GM19467 (cell line): ENCODE results near the gene DNAI1.

Source experiments
- ATAC-seq: cut with Tn5 transposase; IDR thresholded peaks from one replicate; pipeline ENCODE4 v1.9.1; 2021; ENCODE audit warnings: mild to moderate bottlenecking, moderate library complexity; ENCODE audit not compliant: unreplicated experiment

DNAI1 gene

DNA sequence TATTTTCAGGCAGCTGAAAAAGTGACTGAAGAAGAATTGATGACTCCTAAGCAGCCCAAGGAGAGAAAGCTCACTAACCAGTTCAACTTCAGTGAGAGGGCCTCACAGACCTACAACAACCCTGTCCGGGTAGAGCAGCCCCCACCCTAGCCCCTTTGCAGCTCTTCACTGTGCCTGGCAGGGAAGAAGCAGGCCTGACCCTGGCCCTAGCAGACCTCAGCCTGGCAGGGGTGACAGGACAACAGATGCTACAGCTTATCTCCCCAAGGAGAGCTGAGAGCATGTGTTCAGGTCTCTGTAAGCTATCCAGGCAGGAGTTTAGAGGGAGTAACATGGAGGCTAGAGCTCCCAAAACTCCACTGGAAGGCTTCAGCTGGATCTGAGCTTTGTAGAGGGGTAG is 31.8 kb downstream of the DNAI1 start:
- no peak for ATAC-seq

DNA sequence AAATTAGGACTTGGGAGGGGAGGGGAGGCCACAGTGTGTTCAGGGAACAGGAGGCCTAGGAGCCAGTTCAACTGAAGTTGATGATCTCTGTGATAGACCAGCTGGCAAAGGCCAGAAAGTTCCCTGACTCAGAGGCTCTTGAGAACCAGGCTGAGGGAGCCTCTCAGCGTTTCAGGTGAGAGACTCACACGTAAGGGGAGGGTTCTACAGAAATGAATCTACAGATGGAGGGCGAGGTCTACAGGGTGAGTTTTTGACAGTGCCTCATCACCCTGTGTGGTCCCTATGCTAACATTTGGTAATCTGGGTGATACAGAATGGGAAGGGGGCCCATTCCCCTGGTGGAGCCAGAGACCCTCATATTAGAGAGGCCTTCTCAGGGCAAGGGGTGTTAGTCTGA is 32.2 kb downstream of the DNAI1 start:
- no peak for ATAC-seq

DNA sequence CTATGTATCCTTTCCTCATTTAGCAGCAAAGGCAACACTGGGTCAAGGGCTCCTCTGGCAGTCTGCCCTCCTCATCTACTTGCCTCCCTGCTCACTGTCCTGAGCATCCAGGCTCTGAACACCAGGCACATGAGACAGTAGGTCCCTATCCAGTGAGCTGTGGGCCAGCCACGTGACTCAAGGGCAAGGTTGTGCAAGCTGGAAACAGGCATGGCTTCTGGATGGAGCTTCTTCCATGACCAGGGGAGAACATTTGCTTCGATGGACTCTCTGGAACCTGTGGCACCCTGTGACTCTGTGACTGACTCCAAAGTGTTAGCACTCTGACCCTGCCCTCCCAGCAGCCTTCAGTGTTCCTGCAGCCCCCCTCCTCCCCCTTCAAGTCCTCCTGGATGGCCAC is 33.0 kb downstream of the DNAI1 start:
- no peak for ATAC-seq

DNA sequence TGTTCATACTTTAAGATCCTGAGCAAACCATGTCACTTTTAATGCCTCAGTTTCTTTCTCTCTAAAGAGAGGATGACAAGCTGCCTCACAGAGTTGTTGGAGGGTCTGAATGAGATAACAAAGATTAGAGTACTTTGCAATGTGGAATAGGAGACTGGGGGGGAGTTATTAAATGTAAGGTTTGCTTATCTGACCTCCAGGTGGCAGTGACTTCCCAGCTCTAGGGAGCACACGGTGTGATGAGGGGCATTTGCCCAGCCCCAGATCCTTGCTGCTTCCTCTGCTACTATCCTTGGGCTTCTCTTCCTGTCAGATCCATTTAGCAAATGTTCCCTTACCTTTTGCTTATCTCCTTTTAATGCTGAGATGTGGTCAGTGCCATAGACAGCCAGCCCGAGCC is 33.4 kb downstream of the DNAI1 start:
- ATAC-seq, result no peak

DNA sequence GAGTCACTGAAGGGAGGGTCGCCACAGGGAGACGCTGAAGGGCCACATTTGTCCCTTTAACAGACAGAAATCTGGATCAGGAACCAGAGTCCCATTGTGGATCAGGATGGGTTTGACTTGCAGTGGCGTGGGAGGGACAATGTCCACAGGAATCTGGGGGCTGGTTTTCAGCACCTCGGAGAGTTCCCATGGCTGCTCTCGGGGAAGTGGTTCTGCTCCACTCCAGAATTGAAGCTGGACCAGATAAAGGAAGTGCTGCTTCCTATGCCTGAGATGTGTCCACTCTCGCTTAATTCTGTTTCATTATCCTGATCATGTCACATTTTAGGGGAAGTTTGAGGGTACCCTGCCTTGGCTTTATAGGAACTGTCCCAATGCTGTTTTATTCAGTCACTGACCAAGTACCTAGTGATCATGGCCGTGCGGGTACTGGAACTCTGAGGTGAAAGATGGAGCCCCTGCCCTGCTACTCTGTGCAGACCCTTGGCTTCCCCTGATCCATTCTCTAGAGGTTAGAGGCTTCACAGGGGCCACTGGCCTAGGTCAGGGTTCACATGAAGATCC is 35.4 kb downstream of the DNAI1 start:
- no peak for ATAC-seq

DNA sequence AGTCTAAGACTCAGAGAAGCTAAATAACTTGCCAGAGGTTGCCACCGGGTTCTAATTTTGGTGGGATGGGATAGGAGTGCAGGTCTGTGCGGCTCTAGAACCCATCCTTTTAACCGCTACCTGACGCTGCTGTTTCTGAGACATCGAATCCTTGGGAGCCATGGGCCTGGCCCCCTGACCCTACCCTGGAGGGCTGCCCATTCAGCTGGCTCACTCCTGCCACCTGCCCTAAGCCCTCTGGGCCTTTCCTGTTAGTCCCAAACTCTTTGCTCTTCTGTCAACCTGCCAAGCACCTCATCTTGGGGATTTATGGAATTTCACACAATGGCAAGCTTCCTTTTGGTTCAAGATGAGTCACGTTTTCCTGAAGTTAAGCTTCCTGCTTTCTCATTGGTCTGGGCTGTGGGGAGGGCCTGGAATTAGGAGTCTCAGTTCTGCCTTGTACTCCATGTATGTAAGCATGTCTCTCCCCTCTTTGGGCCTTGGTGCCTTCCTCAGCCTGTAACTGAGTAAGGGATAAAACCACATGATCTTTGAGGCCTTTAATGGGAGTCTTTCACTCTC is 37.6 kb downstream of the DNAI1 start:
- no peak for ATAC-seq

DNA sequence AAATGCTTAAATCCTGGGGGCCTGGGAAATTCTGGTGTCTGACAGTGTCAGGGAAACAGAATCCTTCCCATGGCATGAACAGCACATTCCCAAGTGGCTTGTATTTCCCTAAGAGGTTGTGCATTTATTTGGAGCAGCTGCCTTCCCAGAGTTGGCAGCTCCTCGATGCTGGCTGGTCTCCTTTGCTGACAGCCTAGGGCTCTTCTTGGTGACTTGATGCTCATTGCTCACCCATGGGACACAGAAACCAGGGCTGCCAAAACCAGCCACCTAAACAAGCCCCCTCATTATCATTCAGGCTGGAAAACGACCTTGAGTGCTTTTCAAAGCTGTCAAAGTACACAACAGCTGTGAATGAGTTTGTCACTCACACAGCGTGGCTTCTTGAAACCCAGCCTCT is 39.9 kb downstream of the DNAI1 start:
- no peak for ATAC-seq

DNA sequence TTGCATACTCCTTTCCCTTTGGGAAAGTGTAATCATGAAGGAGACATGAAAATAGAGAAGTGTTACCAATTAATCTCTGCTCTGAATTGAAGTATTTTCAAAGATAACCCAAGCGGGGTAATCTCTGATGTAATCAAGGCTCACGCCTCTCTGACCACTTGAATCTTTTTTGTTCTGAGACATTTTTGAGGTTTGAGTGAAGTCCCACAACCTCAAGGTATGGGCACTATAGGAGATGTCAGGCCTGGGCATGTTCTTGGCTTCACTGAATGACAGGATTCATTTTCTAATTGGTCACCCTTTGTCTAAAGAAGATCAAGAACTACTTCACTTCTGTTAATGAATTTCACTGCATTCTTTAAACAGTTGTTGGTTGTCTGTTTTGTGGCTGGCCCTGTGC is 40.5 kb downstream of the DNAI1 start:
- ATAC-seq, result no peak

DNA sequence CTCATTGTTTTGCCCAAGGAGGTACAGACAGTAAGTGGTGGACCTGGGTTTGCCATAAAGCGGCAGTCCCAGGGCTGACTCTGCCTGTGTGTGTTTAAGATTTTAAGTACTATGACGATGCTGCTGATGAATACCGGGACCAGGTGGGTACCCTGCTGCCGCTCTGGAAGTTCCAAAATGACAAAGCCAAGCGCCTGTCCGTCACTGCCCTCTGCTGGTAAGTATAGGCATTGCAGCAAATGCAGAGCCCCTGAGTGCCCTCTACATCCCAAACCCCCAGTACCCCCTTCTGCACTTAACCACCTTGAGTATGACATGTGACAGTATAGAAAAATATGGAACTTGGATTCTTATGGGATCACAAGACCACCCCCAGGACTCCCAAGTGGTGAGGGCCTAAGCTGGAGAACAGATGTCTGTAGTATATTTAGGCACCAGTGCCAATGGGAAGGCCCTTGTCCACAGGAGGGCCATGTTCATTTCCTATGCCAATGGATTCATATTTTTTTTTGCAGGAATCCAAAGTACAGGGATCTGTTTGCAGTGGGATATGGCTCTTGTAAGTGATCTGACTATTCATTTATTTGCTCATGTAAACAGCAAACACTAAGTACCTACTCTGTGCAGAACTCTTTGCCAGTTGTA is 42.1 kb downstream of the DNAI1 start:
- no peak for ATAC-seq

DNA sequence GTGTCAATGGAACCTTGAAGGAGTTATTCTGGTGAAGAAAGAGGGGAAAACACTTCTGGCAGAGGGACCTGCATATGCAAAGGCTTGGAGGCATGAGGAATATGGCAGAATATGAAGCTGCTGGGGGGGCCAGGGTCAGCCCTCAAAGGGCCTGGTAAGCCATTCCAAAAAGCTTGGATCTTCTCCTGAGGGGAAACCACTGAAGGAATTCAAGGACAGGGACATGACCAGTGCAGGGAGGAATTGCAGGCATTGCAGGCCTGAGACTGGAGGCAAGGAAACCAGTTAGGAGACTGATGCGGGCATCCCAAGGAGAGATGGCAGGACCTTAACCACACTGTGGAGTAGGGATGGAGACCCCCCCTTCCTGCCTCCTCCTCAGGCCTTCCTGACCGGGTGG is 42.8 kb downstream of the DNAI1 start:
- no peak for ATAC-seq

DNA sequence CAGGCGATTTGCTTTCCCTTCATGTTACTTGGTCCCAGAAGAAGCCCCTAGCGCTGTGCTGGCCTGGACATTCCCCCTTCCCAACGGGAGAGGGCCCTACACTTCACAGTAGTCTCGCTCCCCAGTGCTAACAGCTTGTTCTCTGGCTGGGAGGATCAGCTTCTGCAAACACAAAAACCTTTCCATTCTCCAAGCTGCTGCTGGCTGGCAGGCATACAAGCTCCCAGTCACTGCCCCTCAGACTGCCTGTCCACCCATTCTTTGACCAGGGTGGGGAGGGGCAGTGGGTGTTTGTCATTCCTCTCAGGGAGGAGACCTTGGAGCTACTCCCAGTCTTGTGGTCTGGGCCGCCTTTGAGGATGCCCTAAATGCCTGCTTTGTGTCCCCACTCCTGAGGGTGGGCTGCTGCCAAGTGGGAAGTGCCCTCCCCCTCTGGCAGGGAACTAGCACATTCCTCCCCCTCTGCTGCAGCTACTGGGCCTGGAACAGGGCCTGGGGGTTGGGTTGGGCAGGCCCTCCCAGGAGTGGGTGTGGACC is 43.4 kb downstream of the DNAI1 start:
- no peak for ATAC-seq

DNA sequence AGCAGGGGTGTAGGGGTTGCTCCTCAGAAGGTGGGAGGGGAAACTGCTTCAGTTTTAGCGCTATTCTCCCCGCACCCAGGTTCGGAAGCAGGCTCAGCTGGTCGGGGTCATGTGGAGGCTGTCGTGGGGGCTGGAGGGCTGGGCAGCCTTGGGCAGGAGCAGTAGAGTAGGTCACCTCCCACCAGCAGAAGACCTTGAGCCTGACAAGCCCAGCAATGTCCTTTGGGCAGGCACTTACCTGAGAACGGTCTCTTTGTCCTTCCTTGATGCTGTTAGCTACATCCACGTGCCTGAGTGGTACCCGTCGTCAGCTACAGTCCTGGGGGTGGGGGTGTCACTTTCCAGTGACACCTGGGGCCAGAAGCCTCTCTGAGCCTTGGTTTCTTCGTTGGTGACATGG is 43.9 kb downstream of the DNAI1 start:
- ATAC-seq, result no peak

DNA sequence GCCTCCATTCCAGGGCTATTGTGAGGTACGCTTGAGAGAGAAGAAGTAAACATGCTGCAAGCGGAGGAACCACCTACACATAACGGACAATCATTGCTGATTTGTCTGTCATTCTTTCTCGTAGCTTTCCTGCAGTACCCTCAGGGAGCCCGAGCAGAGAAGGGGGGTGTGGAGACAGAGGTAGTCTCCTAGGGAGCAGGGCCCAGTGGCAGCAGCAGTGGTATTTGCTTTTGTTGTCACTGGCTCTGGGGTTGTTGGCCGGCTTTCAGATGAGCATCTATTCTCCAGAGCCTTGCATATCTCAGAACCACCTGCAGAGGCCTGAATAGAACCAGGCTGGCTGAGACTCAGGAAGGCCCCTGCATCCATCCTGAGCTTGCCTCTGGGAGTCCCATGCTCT is 44.3 kb downstream of the DNAI1 start:
- no peak for ATAC-seq

DNA sequence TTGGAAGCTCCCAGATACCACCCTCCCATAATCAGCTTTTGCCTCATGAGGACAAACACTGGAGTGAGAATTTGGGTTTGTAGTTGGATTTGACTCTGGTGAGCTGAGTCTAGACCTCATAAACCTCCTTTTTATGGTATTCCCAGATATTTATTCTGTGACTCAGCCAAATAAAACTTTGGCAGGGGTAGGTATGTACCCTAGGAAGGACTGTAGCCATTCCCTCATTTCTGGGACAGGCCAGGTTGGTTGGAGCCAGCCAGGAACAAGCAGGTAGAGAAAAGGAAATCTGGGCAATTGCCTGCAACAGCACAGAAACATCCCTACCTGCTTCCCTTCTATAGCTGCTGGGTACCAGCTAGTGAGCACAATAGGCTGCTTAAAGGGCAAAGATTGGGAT is 44.8 kb downstream of the DNAI1 start:
- ATAC-seq, result no peak

DNA sequence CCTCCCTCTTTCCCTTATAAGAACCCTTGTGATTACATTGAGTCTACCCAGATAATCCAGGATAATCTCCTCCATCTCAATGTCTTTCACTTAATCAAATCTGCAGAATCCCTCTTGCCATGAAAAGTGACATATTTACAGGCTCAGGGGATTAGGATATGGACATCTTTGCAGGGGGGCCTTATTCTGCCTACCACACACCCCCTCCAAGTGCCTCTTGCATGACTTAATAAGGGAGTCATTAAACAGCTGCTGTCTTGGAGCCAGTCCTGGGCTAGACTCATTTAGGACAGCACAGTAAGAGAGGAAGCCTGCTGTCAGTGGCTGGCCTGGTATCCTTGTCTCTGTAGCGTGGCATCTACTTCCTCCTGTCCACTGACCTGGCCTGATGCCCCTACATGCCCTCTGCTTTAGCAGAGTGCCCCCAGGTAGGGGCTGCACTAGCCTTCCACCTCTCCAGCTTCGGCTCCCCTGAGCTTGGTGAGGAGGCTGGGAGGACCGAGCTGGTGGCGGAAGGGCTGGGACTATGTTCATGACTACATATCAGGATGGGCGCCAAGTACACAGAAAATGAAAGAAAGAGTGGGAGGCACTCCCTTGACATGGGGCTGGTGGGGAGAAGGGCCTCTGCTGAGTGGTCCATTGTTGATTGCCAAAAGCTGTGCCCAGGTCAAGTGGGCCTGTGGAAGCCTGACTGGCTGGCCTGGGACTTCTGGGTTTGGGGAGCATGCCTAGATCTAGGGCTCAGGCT is 46.9 kb downstream of the DNAI1 start:
- no peak for ATAC-seq

DNA sequence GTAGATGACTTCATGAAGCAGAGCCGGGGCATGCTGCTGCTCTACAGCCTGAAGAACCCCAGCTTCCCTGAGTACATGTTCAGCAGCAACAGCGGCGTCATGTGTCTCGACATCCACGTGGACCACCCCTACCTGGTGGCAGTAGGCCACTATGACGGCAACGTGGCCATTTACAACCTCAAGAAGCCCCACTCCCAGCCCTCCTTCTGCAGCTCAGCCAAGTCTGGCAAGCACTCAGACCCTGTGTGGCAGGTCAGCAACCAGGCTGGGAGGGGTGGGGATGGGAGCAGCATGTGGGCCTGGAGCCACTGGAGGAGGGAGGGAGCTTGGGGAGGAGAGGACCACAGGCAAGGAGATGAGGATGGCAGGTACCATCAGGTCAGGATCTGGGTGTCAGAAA is 48.0 kb downstream of the DNAI1 start:
- ATAC-seq, result no peak

DNA sequence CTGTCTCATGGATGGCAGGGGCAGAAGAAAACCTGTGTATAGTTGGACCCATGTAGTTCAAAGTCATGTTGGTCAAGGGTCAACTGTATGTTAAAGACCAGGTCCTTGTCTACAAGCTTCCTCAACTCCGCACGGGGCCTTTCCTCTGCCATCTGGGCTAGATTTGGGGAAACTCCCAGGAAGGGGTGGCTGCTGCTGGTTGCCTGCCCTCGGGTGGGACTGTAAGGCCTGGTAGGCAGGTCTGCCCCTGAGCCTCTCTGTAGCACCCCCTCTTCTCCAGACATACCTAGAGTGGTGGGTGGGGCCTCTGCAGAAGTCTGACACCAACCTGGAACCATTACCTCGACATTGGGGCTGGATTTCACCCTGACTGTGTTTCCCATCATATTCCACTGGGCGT is 49.0 kb downstream of the DNAI1 start:
- no peak for ATAC-seq

DNA sequence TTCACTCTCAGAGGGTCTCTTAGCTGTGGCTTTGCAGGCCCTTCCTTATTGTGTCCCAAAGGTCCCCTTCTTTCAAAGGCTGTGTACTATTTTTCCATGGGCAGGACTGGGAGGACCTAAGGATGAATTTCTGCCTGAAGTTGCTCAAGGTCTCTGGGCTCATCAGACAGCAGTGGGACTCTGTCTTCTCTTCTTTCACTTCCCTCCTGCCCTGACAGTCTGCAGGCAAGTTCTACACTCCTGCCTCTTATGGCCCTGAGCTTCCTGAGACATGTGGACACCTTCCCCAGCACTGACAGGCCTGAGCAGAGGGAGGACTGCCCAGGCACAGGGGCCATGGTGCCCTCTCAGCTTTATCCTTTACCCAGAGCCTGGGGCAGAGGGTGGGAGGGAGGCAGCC is 49.4 kb downstream of the DNAI1 start:
- no peak for ATAC-seq

DNA sequence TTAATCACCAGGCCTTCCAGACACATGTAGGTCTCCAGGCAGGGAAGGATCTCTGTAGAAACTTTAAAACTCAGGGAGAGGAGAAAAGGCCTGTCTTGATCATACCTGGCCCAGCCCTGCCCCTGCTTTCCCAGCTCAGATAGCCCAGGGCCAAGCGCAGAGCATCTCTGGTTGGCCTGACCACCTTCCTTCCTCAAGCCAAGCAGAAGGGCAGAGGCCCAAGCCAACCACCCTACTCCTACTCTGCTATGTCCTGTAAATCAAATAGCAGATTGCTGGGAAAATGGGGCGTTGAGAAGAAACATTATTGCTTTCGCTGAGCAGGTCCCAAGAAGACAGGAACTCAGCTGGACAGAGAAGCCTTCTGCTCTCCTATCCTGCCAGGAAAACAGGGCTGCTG is 49.9 kb downstream of the DNAI1 start:
- ATAC-seq, result no peak

DNA sequence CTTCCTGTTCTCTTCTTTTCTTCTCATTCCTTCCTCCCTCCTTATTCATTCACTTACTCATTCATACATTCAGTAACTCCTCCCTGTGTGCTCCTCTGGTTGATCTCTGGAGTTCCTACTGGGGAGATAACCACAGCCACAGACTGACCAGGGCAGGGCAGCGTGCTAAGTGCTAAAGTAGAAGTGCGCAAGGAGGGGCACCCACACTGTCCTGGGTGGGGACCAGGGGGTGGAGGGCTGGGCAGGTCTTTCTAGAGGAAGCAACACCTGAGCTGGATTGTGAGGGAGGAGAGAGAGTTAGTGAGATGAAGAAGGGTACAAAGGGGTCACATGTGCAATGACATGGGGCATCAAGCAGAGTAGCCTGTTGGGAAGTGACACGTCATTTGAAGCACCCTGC is 50.3 kb downstream of the DNAI1 start:
- ATAC-seq, result no peak

DNA sequence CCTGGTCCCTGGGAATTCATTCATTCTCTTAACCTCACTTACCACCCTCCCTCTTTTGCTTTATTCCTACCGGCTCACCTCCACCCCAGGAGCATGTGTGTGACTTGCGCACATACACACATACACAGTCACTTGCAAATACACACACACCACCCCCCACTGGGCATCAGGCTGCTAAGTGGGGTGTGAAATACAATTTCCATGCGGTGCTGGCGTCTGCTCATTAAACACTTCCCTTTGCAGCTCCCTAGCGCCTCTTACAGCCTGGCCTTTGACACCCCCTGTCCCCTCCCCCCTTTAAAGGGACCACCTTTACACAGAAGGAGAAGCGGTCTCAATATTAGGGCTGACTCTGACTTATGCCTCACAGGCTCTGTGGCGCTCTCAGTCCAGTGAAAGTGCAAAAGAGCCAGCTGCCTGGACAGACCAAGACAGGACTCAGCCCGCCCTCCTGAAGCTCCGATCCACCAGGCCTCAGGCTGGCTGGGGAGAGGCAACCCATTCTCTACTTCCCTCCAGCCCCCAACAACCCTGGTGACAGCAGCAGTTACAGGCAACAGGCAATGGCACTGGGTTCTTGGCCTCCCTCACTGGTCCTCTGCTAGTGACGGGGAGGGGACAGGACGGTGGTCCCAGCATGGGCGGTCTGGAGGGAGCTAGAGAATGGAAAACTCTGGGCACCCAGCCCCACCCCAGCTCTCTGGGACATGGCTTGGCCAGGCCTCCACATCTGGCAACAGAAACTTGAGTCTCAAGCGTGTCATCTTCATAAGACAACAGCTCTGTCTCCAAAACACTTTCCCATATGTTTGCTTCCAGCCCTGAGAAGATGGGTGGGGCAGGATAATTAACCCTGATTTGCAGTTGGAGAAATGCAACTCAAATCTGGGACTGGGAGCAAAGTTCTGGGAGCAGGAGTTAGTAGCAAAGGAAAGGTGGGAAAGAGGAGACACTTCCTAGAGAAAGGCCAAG is 52.2 kb downstream of the DNAI1 start:
- no peak for ATAC-seq
